Nephron progenitor cell (in vitro differentiated cells): Measurements from ENCODE around the gene ELMOD3.

ENCODE experiments used
- DNase-seq: peaks from one replicate; pipeline ENCODE4 v3.0.0; 2021
- H3K27ac Mint-ChIP-seq: 2 replicates; pipeline ENCODE4 v1.8.0; 2021; ENCODE audit warnings: mild to moderate bottlenecking, moderate library complexity, mixed read lengths
- H3K27me3 Mint-ChIP-seq: 2 replicates; pipeline ENCODE4 v1.8.0; 2021; ENCODE audit warnings: mild to moderate bottlenecking, low read depth, mixed read lengths; ENCODE audit not compliant: poor library complexity
- H3K36me3 Mint-ChIP-seq: 2 replicates; pipeline ENCODE4 v1.8.0; 2021; ENCODE audit warnings: low read depth, mixed read lengths
- H3K4me1 Mint-ChIP-seq: 2 replicates; pipeline ENCODE4 v1.8.0; 2021; ENCODE audit warnings: mixed read lengths
- H3K4me3 Mint-ChIP-seq: 2 replicates; pipeline ENCODE4 v1.8.0; 2021; ENCODE audit warnings: mild to moderate bottlenecking, moderate library complexity, mixed read lengths
- H3K9me3 Mint-ChIP-seq: 2 replicates; pipeline ENCODE4 v1.8.0; 2021; ENCODE audit warnings: mild to moderate bottlenecking, moderate library complexity, mixed read lengths
- CTCF ChIP-seq: fragments of 200-600 bp; sonication (generic); IDR thresholded peaks from 2 replicates; pipeline ENCODE4 v1.5.0; 2021; ENCODE audit warnings: antibody characterized with exemption

Gene ELMOD3

DNA sequence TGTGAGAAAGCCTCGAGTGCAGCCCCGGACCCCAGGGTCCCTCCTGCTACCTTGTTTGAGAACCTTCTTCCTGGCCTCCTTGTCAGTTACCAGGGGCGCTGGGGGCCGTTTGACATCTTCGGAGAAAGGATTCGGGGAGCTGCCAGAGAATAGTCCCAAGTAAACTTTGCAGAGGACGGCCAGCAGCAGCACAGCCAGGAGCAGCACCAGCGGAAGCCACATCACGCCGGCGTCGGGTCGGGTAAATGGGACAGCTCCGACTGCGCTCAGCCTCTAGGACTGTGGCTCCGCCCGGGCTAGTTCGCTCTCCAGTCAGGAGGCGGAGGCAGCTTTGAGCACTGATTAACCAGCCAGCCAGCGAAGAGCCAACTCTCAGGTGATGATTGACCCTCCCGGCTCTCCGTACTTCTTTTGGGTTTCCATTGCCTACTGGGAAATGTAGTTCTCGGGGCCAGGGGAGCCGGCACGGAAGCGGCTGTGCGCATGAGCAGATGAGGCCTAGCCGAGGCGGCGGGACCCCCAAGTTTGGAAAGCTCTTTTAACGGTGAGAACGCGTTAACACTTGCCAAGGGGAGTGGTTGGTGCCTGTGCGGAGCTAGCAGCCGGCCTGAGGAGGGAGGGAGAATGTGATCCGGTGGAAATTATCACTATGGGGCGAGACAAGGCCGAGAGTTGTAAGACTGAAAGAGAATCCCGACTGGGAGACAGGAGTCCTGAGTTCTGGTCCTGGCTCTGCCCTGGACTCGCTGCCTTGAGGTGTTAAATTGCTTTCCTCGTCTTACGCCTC is at the start of gene ELMOD3, which contains the start of gene RETSAT:
Gene ELMOD3, plus strand, starts transcription at position 484 of the 787 bp plus-strand sequence. CDS start 2,430 bp downstream, outside the sequence.
Gene RETSAT, minus strand, starts transcription at position 243 of the 787 bp plus-strand sequence. Its CDS starts 21 bp downstream, at position 222.
- H3K36me3 Mint-ChIP-seq: peaks cover 23% of the 10 kb centered on the region
- peaks cover 30% of the 10 kb centered on the region for H3K4me1 Mint-ChIP-seq
- DNase-seq: peak; percentile 94

DNA sequence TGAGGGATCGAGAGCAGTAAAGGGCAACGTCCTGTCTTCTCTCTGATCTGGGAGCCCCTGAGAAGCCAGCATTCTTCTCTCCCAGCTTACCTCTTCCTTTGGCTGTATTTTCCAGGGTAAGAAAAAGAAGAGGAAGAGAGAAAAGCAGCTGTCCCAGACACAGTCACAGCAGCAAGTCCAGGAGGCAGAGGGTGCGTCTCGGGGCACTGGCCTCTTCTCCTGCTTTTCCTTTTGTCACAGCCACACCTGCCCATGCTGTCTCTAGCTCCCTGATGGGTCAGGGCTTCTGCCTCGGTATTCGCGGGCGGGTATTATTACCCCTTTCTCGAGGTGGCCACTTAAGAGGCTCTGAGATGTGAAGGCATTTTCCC is 47.1 kb upstream of the ELMOD3 start:
- peaks cover 53% of the 10 kb centered on the region for H3K36me3 Mint-ChIP-seq
- no peaks in the 10 kb centered on the region for H3K27me3 Mint-ChIP-seq
- peak overlapping the region; percentile 59 for H3K27ac Mint-ChIP-seq

More for the DNA sequence above, at the start of gene ELMOD3, which contains the start of gene RETSAT:
- peak within 1 kb of the TSS; percentile 91 for H3K27ac Mint-ChIP-seq
- no peaks in the 10 kb centered on the region for H3K9me3 Mint-ChIP-seq
- H3K27me3 Mint-ChIP-seq: no peaks in the 10 kb centered on the region
- TF ChIP-seq CTCF: no peak
- peak within 1 kb of the TSS; percentile 98 for H3K4me3 Mint-ChIP-seq

DNA sequence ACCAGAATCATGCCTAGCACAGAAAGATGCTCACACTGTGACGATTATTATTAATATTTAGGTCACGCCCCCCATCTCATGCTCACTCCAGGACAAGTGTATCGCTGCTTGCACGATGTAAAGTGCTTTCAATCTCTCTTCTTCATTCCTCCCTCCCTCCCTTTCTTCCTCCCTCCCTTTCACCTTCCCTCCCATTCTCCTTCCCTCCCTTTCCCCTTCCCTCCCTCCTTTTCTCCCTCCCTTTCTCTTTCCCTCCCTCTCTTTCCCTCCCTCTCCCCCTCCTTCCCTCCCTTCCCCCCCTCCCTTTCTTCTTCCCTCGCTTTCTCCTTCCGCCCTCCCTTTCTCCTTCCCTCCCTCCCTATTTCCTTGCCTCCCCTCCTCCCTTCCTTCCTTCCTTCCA is 46.4 kb upstream of the ELMOD3 start:
- Mint-ChIP-seq H3K4me3 (no peak overlapping the region), H3K27ac (peak overlapping the region; percentile 77), H3K4me1 (peaks cover 49% of the 10 kb centered on the region), H3K9me3 (no peaks in the 10 kb centered on the region), H3K27me3 (no peaks in the 10 kb centered on the region), H3K36me3 (peaks cover 51% of the 10 kb centered on the region)
- no peak for DNase-seq
- TF ChIP-seq CTCF: no peak

More for the DNA sequence above, 47.1 kb upstream of the ELMOD3 start:
- Mint-ChIP-seq H3K4me3 (no peak overlapping the region), H3K4me1 (peaks cover 53% of the 10 kb centered on the region), H3K9me3 (no peaks in the 10 kb centered on the region)
- TF ChIP-seq CTCF: no peak
- DNase-seq: no peak

GRCh38 chr2:85308896-85309555 is 45.5 kb upstream of the ELMOD3 start:
- TF ChIP-seq CTCF: no peak
- peak; percentile 32 for DNase-seq
- H3K9me3 Mint-ChIP-seq: no peaks in the 10 kb centered on the region
- H3K27ac Mint-ChIP-seq: peak overlapping the region; percentile 77
- H3K36me3 Mint-ChIP-seq: peaks cover 53% of the 10 kb centered on the region
- H3K4me1 Mint-ChIP-seq: peaks cover 46% of the 10 kb centered on the region
- no peak overlapping the region for H3K4me3 Mint-ChIP-seq
- no peaks in the 10 kb centered on the region for H3K27me3 Mint-ChIP-seq

DNA sequence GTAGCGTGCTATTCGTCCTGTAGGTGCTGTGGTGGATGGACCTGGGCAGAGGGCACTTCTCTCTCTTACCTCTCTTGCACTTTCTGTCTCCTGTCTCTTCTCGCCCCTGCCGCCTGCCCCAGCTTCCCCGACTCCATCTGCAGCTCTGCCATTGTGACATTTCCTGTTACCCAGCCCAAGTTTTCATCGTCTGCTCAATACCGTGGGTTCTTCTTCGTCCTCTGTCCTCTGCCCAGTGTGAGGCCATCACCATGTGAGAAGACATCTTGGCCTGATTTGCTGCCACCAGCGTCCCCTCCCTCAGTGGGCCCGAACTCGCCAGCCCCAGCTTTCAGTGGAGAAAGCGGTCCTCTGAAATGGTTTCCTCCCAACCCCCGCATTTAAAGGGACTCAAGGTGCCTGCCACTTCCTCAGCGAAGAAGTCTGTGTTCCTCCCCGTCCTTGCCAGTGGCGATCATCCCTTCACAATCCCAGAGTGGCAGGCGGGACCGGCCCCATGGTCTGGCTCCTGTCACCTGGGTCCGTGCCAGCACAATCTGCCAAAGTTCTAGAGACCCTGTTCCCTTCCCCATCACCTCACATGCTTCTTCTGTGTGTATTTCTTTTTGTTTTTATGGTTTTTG is 44.8 kb upstream of the ELMOD3 start:
- Mint-ChIP-seq H3K27me3 (no peaks in the 10 kb centered on the region), H3K27ac (peak overlapping the region; percentile 77), H3K4me1 (peaks cover 39% of the 10 kb centered on the region), H3K9me3 (no peaks in the 10 kb centered on the region), H3K4me3 (no peak overlapping the region), H3K36me3 (peaks cover 49% of the 10 kb centered on the region)
- no peak for DNase-seq
- no peak for TF ChIP-seq CTCF
